HEK293 (cell line): Measurements from ENCODE around the gene TMC6.
A peak's percentile ranks its signal among the peaks of the same experiment; 100 is the strongest.

Source experiments
- EGR2 ChIP-seq: fragments of 450-650 bp; formaldehyde crosslinking; IDR thresholded peaks from 2 replicates; pipeline ENCODE4 v1.5.1; 2016; ENCODE audit warnings: low read depth, missing biosample characterization, missing genetic modification characterization
- HOXD13 ChIP-seq: sonication (generic); formaldehyde crosslinking; IDR thresholded peaks from 2 replicates; pipeline ENCODE4 v1.8.0; 2022; ENCODE audit warnings: missing genetic modification reagents, borderline replicate concordance
- MEIS1 ChIP-seq: sonication (generic); formaldehyde crosslinking; IDR thresholded peaks from 2 replicates; pipeline ENCODE4 v1.8.1; 2022; ENCODE audit warnings: missing genetic modification reagents, mild to moderate bottlenecking, borderline replicate concordance
- OVOL3 ChIP-seq: fragments of 450-650 bp; formaldehyde crosslinking; IDR thresholded peaks from 2 replicates; pipeline ENCODE4 v1.5.1; 2016; ENCODE audit warnings: missing biosample characterization, missing genetic modification characterization
- REPIN1 ChIP-seq: fragments of 450-650 bp; formaldehyde crosslinking; IDR thresholded peaks from 2 replicates; pipeline ENCODE4 v1.5.1; 2017; ENCODE audit warnings: missing biosample characterization, missing genetic modification characterization, low read depth
- SCRT2 ChIP-seq: fragments of 450-650 bp; formaldehyde crosslinking; IDR thresholded peaks from 2 replicates; pipeline ENCODE4 v1.5.1; 2016; ENCODE audit warnings: missing biosample characterization, missing genetic modification characterization
- ZNF132 ChIP-seq: fragments of 450-650 bp; formaldehyde crosslinking; IDR thresholded peaks from 2 replicates; pipeline ENCODE4 v1.5.1; 2017; ENCODE audit warnings: missing biosample characterization, missing genetic modification characterization, borderline replicate concordance
- ZNF138 ChIP-seq: fragments of 450-650 bp; formaldehyde crosslinking; IDR thresholded peaks from 2 replicates; pipeline ENCODE4 v1.5.1; 2016; ENCODE audit warnings: missing biosample characterization, missing genetic modification characterization, borderline replicate concordance
- ZNF202 ChIP-seq: fragments of 450-650 bp; formaldehyde crosslinking; IDR thresholded peaks from 2 replicates; pipeline ENCODE4 v1.5.1; 2016; ENCODE audit warnings: missing biosample characterization, missing genetic modification characterization, borderline replicate concordance
- ZNF366 ChIP-seq: fragments of 450-650 bp; formaldehyde crosslinking; conservative IDR thresholded peaks from 2 replicates; pipeline ENCODE4 v1.5.1; 2016; ENCODE audit warnings: missing biosample characterization, missing genetic modification characterization
- ZNF501 ChIP-seq: fragments of 450-650 bp; formaldehyde crosslinking; IDR thresholded peaks from 2 replicates; pipeline ENCODE4 v1.5.1; 2016; ENCODE audit warnings: missing biosample characterization, missing genetic modification characterization
- ZNF521 ChIP-seq: fragments of 450-650 bp; formaldehyde crosslinking; IDR thresholded peaks from 2 replicates; pipeline ENCODE4 v1.5.1; 2017; ENCODE audit warnings: missing biosample characterization, mild to moderate bottlenecking, missing genetic modification characterization
- ZNF529 ChIP-seq: fragments of 450-650 bp; formaldehyde crosslinking; IDR thresholded peaks from 2 replicates; pipeline ENCODE4 v1.5.1; 2017; ENCODE audit warnings: missing genetic modification characterization, missing biosample characterization; ENCODE audit not compliant: insufficient replicate concordance
- ZNF530 ChIP-seq: fragments of 450-650 bp; formaldehyde crosslinking; IDR thresholded peaks from 2 replicates; pipeline ENCODE4 v1.5.1; 2016; ENCODE audit warnings: low read depth, missing biosample characterization, missing genetic modification characterization
- ZNF544 ChIP-seq: fragments of 450-650 bp; formaldehyde crosslinking; IDR thresholded peaks from 2 replicates; pipeline ENCODE4 v1.5.0; 2017; ENCODE audit warnings: missing biosample characterization, missing genetic modification characterization
- ZNF548 ChIP-seq: fragments of 450-650 bp; formaldehyde crosslinking; IDR thresholded peaks from 2 replicates; pipeline ENCODE4 v1.5.1; 2016; ENCODE audit warnings: missing biosample characterization, missing genetic modification characterization
- ZNF560 ChIP-seq: fragments of 450-650 bp; formaldehyde crosslinking; IDR thresholded peaks from 2 replicates; pipeline ENCODE4 v1.5.1; 2017; ENCODE audit warnings: missing biosample characterization, missing genetic modification characterization, borderline replicate concordance
- ZNF610 ChIP-seq: fragments of 450-650 bp; formaldehyde crosslinking; IDR thresholded peaks from 2 replicates; pipeline ENCODE4 v1.5.1; 2016; ENCODE audit warnings: missing biosample characterization, missing genetic modification characterization, borderline replicate concordance
- ZNF629 ChIP-seq: fragments of 450-650 bp; formaldehyde crosslinking; IDR thresholded peaks from 2 replicates; pipeline ENCODE4 v1.5.1; 2017; ENCODE audit warnings: missing biosample characterization, missing genetic modification characterization
- ZSCAN16 ChIP-seq: fragments of 450-650 bp; formaldehyde crosslinking; IDR thresholded peaks from 2 replicates; pipeline ENCODE4 v1.5.1; 2016; ENCODE audit warnings: missing biosample characterization, missing genetic modification characterization
- ZSCAN23 ChIP-seq: fragments of 450-650 bp; formaldehyde crosslinking; IDR thresholded peaks from 2 replicates; pipeline ENCODE4 v1.5.1; 2016; ENCODE audit warnings: missing biosample characterization, missing genetic modification characterization
- TF ChIP-seq, protein P1 (sequence below): fragments of 450-650 bp; formaldehyde crosslinking; IDR thresholded peaks from 2 replicates; pipeline ENCODE4 v1.5.1; 2016; ENCODE audit warnings: missing biosample characterization, missing genetic modification characterization
- TF ChIP-seq, protein P2 (sequence below): fragments of 450-650 bp; formaldehyde crosslinking; IDR thresholded peaks from 2 replicates; pipeline ENCODE4 v1.5.1; 2017; ENCODE audit warnings: missing biosample characterization, missing genetic modification characterization
- TF ChIP-seq, protein P3 (sequence below): fragments of 450-650 bp; formaldehyde crosslinking; IDR thresholded peaks from 2 replicates; pipeline ENCODE4 v1.5.1; 2016; ENCODE audit warnings: missing biosample characterization, missing genetic modification characterization
- TF ChIP-seq, protein P4 (sequence below): fragments of 450-650 bp; formaldehyde crosslinking; IDR thresholded peaks from 2 replicates; pipeline ENCODE4 v1.5.1; 2017; ENCODE audit warnings: missing biosample characterization, missing genetic modification characterization
- TF ChIP-seq, protein P5 (sequence below): fragments of 450-650 bp; formaldehyde crosslinking; conservative IDR thresholded peaks from 2 replicates; pipeline ENCODE4 v1.5.1; 2016; ENCODE audit warnings: low read depth, missing biosample characterization, missing genetic modification characterization

Gene TMC6

DNA sequence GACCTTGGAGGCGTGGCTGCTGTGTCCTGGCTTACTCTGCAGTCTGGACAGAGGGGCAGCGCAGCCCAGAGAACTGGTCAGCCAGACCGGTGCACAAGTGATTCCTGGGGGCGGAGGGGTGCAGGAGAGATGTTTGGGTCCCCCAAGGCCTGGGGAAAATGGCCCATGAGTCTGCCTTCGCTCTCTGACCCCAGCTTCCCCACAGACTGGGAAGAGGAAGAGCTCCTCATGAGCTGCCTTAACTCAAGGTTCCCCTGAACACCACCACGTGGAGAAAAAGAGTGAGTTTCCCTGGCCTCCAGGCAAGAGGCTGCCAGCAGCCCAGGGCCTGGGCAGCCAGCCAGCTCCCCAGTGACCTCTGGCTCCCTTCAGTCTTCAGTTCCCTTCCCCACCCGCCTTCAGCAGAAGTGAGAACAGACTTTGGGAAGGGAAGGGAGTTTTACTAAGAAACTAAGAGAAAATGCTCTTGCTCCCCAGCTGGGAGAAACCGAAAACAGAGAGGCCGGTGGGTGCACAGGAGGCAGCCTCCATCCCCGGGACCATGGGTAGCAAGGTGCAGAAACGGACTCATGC is 15.7 kb upstream of the TMC6 start (continued):
- TF ChIP-seq ZNF366 (tag by site-specific recombination) (no peak), ZNF202 (no peak), MEIS1 (CRISPR knock-in tag) (no peak), OVOL3 (tag by site-specific recombination) (no peak), ZNF544 (no peak), ZNF560 (tag by site-specific recombination) (no peak), ZNF629 (no peak), ZNF501 (tag by site-specific recombination) (no peak), SCRT2 (no peak), ZNF132 (no peak), ZNF521 (tag by site-specific recombination) (no peak), ZSCAN16 (no peak), ZNF138 (tag by site-specific recombination) (no peak), ZNF610 (tag by site-specific recombination) (no peak), ZNF548 (tag by site-specific recombination) (no peak), EGR2 (tag by site-specific recombination) (no peak), ZNF529 (tag by site-specific recombination) (no peak), ZNF530 (no peak), REPIN1 (tag by site-specific recombination) (no peak), ZSCAN23 (no peak), HOXD13 (no peak)
- TF ChIP-seq, protein P1, sequence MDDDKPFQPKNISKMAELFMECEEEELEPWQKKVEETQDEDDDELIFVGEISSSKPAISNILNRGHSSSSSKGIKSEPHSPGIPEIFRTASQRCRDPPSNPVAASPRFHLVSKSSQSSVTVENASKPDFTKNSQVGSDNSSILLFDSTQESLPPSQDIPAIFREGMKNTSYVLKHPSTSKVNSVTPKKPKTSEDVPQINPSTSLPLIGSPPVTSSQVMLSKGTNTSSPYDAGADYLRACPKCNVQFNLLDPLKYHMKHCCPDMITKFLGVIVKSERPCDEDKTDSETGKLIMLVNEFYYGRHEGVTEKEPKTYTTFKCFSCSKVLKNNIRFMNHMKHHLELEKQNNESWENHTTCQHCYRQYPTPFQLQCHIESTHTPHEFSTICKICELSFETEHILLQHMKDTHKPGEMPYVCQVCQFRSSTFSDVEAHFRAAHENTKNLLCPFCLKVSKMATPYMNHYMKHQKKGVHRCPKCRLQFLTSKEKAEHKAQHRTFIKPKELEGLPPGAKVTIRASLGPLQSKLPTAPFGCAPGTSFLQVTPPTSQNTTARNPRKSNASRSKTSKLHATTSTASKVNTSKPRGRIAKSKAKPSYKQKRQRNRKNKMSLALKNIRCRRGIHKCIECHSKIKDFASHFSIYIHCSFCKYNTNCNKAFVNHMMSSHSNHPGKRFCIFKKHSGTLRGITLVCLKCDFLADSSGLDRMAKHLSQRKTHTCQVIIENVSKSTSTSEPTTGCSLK (tag by site-specific recombination), result no peak
- TF ChIP-seq, protein P2, sequence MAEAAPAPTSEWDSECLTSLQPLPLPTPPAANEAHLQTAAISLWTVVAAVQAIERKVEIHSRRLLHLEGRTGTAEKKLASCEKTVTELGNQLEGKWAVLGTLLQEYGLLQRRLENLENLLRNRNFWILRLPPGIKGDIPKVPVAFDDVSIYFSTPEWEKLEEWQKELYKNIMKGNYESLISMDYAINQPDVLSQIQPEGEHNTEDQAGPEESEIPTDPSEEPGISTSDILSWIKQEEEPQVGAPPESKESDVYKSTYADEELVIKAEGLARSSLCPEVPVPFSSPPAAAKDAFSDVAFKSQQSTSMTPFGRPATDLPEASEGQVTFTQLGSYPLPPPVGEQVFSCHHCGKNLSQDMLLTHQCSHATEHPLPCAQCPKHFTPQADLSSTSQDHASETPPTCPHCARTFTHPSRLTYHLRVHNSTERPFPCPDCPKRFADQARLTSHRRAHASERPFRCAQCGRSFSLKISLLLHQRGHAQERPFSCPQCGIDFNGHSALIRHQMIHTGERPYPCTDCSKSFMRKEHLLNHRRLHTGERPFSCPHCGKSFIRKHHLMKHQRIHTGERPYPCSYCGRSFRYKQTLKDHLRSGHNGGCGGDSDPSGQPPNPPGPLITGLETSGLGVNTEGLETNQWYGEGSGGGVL (tag by site-specific recombination), result no peak
- TF ChIP-seq, protein P3, sequence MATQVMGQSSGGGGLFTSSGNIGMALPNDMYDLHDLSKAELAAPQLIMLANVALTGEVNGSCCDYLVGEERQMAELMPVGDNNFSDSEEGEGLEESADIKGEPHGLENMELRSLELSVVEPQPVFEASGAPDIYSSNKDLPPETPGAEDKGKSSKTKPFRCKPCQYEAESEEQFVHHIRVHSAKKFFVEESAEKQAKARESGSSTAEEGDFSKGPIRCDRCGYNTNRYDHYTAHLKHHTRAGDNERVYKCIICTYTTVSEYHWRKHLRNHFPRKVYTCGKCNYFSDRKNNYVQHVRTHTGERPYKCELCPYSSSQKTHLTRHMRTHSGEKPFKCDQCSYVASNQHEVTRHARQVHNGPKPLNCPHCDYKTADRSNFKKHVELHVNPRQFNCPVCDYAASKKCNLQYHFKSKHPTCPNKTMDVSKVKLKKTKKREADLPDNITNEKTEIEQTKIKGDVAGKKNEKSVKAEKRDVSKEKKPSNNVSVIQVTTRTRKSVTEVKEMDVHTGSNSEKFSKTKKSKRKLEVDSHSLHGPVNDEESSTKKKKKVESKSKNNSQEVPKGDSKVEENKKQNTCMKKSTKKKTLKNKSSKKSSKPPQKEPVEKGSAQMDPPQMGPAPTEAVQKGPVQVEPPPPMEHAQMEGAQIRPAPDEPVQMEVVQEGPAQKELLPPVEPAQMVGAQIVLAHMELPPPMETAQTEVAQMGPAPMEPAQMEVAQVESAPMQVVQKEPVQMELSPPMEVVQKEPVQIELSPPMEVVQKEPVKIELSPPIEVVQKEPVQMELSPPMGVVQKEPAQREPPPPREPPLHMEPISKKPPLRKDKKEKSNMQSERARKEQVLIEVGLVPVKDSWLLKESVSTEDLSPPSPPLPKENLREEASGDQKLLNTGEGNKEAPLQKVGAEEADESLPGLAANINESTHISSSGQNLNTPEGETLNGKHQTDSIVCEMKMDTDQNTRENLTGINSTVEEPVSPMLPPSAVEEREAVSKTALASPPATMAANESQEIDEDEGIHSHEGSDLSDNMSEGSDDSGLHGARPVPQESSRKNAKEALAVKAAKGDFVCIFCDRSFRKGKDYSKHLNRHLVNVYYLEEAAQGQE (tag by site-specific recombination), result peak; percentile 40; the same call in 1 of the 2 replicates
- TF ChIP-seq, protein P4, sequence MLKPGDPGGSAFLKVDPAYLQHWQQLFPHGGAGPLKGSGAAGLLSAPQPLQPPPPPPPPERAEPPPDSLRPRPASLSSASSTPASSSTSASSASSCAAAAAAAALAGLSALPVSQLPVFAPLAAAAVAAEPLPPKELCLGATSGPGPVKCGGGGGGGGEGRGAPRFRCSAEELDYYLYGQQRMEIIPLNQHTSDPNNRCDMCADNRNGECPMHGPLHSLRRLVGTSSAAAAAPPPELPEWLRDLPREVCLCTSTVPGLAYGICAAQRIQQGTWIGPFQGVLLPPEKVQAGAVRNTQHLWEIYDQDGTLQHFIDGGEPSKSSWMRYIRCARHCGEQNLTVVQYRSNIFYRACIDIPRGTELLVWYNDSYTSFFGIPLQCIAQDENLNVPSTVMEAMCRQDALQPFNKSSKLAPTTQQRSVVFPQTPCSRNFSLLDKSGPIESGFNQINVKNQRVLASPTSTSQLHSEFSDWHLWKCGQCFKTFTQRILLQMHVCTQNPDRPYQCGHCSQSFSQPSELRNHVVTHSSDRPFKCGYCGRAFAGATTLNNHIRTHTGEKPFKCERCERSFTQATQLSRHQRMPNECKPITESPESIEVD, result no peak
- TF ChIP-seq, protein P5, sequence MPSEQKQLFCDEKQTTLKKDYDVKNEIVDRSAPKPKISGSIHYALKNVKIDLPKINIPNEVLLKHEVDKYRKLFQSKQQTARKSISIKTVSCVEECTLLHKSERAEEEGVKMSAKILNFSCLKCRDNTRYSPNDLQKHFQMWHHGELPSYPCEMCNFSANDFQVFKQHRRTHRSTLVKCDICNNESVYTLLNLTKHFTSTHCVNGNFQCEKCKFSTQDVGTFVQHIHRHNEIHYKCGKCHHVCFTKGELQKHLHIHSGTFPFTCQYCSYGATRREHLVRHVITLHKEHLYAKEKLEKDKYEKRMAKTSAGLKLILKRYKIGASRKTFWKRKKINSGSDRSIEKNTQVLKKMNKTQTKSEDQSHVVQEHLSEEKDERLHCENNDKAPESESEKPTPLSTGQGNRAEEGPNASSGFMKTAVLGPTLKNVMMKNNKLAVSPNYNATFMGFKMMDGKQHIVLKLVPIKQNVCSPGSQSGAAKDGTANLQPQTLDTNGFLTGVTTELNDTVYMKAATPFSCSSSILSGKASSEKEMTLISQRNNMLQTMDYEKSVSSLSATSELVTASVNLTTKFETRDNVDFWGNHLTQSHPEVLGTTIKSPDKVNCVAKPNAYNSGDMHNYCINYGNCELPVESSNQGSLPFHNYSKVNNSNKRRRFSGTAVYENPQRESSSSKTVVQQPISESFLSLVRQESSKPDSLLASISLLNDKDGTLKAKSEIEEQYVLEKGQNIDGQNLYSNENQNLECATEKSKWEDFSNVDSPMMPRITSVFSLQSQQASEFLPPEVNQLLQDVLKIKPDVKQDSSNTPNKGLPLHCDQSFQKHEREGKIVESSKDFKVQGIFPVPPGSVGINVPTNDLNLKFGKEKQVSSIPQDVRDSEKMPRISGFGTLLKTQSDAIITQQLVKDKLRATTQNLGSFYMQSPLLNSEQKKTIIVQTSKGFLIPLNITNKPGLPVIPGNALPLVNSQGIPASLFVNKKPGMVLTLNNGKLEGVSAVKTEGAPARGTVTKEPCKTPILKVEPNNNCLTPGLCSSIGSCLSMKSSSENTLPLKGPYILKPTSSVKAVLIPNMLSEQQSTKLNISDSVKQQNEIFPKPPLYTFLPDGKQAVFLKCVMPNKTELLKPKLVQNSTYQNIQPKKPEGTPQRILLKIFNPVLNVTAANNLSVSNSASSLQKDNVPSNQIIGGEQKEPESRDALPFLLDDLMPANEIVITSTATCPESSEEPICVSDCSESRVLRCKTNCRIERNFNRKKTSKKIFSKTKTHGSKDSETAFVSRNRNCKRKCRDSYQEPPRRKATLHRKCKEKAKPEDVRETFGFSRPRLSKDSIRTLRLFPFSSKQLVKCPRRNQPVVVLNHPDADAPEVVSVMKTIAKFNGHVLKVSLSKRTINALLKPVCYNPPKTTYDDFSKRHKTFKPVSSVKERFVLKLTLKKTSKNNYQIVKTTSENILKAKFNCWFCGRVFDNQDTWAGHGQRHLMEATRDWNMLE (tag by site-specific recombination), result no peak
